KMS-11 (cell line): ENCODE data around the gene ECM2.

Source experiments
- H2AFZ ChIP-seq: fragments of 200-600 bp; sonication (generic); 2 replicates; pipeline ENCODE4 v1.6.1; 2016; ENCODE audit warnings: antibody characterized with exemption, mixed run types, low read depth
- H3K27ac ChIP-seq: fragments of 200-600 bp; sonication (generic); 2 replicates; pipeline ENCODE4 v1.6.1; 2016; ENCODE audit warnings: mild to moderate bottlenecking, mixed run types
- H3K27me3 ChIP-seq: fragments of 200-600 bp; sonication (generic); 2 replicates; pipeline ENCODE4 v1.6.1; 2017; ENCODE audit warnings: mild to moderate bottlenecking, low read depth, mixed run types, moderate library complexity; ENCODE audit not compliant: insufficient read depth
- H3K36me3 ChIP-seq: fragments of 200-600 bp; sonication (generic); 2 replicates; pipeline ENCODE4 v1.6.1; 2017; ENCODE audit warnings: mild to moderate bottlenecking, mixed run types; ENCODE audit not compliant: insufficient read depth
- H3K4me1 ChIP-seq: fragments of 200-600 bp; sonication (generic); 2 replicates; pipeline ENCODE4 v1.6.1; 2016; ENCODE audit warnings: mild to moderate bottlenecking, low read depth, mixed run types; ENCODE audit not compliant: poor library complexity, severe bottlenecking
- H3K4me2 ChIP-seq: fragments of 200-600 bp; sonication (generic); 2 replicates; pipeline ENCODE4 v1.7.0; 2016; ENCODE audit warnings: mild to moderate bottlenecking, mixed run types
- H3K4me3 ChIP-seq: fragments of 200-600 bp; sonication (generic); IDR thresholded peaks from 2 replicates; pipeline ENCODE4 v1.6.1; 2017; ENCODE audit warnings: low read depth, low read length, mixed read lengths; ENCODE audit not compliant: insufficient read depth
- H3K79me2 ChIP-seq: fragments of 200-600 bp; sonication (generic); 2 replicates; pipeline ENCODE4 v1.6.1; 2016; ENCODE audit warnings: low read depth, mixed run types; ENCODE audit not compliant: insufficient read depth
- H3K9ac ChIP-seq: fragments of 200-600 bp; sonication (generic); 2 replicates; pipeline ENCODE4 v1.6.1; 2016; ENCODE audit warnings: mild to moderate bottlenecking, mixed run types
- H4K20me1 ChIP-seq: fragments of 200-600 bp; sonication (generic); 2 replicates; pipeline ENCODE4 v1.6.1; 2016; ENCODE audit warnings: mild to moderate bottlenecking, mixed run types; ENCODE audit not compliant: insufficient read depth
- TF ChIP-seq, protein P1 (sequence below): fragments of 200-600 bp; sonication (generic); conservative IDR thresholded peaks from 2 replicates; pipeline ENCODE4 v1.6.1; 2017; ENCODE audit warnings: low read depth, mild to moderate bottlenecking, antibody characterized with exemption, low read length, moderate library complexity, mixed read lengths

The ECM2 gene

DNA sequence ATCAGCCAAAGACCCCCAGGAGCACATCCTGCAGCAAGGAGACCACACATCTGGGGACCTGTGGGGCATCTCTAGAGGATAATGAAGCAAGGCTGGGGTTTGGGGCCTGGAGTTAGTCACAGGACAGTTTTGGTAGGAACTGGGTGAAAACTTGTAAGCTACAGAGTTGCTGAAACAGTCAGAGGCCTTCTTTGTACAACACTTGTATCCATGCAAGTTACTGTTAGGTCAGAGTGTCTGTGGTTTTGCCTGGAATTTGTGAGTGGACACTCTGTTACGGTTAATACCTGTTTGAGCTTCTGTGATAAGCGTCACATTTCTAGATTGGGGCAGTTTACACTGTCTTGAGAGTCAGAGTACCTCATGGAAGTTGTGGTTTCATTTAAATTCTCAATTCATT is 30.9 kb downstream of the ECM2 start:
- H3K4me2 ChIP-seq, result no peak overlapping the region
- TF ChIP-seq, protein P1, sequence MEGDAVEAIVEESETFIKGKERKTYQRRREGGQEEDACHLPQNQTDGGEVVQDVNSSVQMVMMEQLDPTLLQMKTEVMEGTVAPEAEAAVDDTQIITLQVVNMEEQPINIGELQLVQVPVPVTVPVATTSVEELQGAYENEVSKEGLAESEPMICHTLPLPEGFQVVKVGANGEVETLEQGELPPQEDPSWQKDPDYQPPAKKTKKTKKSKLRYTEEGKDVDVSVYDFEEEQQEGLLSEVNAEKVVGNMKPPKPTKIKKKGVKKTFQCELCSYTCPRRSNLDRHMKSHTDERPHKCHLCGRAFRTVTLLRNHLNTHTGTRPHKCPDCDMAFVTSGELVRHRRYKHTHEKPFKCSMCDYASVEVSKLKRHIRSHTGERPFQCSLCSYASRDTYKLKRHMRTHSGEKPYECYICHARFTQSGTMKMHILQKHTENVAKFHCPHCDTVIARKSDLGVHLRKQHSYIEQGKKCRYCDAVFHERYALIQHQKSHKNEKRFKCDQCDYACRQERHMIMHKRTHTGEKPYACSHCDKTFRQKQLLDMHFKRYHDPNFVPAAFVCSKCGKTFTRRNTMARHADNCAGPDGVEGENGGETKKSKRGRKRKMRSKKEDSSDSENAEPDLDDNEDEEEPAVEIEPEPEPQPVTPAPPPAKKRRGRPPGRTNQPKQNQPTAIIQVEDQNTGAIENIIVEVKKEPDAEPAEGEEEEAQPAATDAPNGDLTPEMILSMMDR, result no peak
- H3K27me3 ChIP-seq, result no peaks in the 10 kb centered on the region
- H3K36me3 ChIP-seq, result no peaks in the 10 kb centered on the region
- no peaks in the 10 kb centered on the region for H3K79me2 ChIP-seq
- no peak overlapping the region for H3K27ac ChIP-seq
- H3K4me1 ChIP-seq, result no peaks in the 10 kb centered on the region
- no peak overlapping the region for H2AFZ ChIP-seq
- H3K9ac ChIP-seq, result no peak overlapping the region
- H4K20me1 ChIP-seq, result no peaks in the 10 kb centered on the region
- no peak overlapping the region for H3K4me3 ChIP-seq

DNA sequence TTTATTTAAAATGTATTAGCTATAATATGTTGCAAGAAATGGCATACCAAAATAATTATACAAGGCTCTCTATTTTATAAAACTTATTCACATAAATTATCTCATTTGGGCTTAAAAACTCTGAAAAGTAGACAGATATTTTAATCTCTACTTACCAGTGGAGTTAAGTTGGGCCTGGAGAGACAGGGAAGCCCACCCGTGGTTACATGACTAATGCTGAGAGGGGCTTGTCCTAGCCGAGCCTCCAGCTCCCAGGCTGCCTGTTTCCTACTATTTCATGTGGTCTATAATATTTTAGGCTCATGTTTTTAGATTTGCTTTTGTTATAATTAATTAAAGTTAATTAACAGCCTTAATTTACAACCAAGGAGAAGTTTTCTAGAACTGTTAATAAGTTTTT is 32.6 kb downstream of the ECM2 start:
- H3K27ac ChIP-seq, result no peak overlapping the region

GRCh38 chr9:92501671-92502393 is 34.0 kb downstream of the ECM2 start:
- no peak overlapping the region for H3K9ac ChIP-seq
- H3K79me2 ChIP-seq, result no peaks in the 10 kb centered on the region

More for the DNA sequence above, 32.6 kb downstream of the ECM2 start:
- H3K4me3 ChIP-seq, result no peak overlapping the region
- H4K20me1 ChIP-seq, result no peaks in the 10 kb centered on the region
- H3K4me2 ChIP-seq, result no peak overlapping the region
- H3K27me3 ChIP-seq, result no peaks in the 10 kb centered on the region
- H3K4me1 ChIP-seq, result no peaks in the 10 kb centered on the region
- no peak overlapping the region for H2AFZ ChIP-seq
- no peaks in the 10 kb centered on the region for H3K36me3 ChIP-seq
- H3K9ac ChIP-seq, result no peak overlapping the region
- no peaks in the 10 kb centered on the region for H3K79me2 ChIP-seq
- TF ChIP-seq, protein P1, result no peak

GRCh38 chr9:92500725-92501124 is 35.1 kb downstream of the ECM2 start:
- H4K20me1 ChIP-seq, result no peaks in the 10 kb centered on the region
- no peak overlapping the region for H3K4me2 ChIP-seq
- H3K36me3 ChIP-seq, result no peaks in the 10 kb centered on the region
- H3K27ac ChIP-seq, result no peak overlapping the region
- H3K79me2 ChIP-seq, result no peaks in the 10 kb centered on the region
- H3K9ac ChIP-seq, result no peak overlapping the region
- H3K27me3 ChIP-seq, result no peaks in the 10 kb centered on the region
- H2AFZ ChIP-seq, result no peak overlapping the region
- TF ChIP-seq, protein P1, result no peak
- peaks cover 2% of the 10 kb centered on the region for H3K4me1 ChIP-seq
- no peak overlapping the region for H3K4me3 ChIP-seq

More at GRCh38 chr9:92501671-92502393, 34.0 kb downstream of the ECM2 start:
- Histone ChIP-seq H3K4me1 (no peaks in the 10 kb centered on the region), H3K27ac (no peak overlapping the region), H4K20me1 (no peaks in the 10 kb centered on the region), H3K27me3 (no peaks in the 10 kb centered on the region), H3K36me3 (no peaks in the 10 kb centered on the region), H3K4me3 (no peak overlapping the region), H2AFZ (no peak overlapping the region), H3K4me2 (no peak overlapping the region)
- TF ChIP-seq, protein P1, result peak; percentile 58
